Upper lobe of left lung (tissue), 6 donors: ENCODE measurements around the gene ABCC12. TPM values are rescaled to one million over a fixed set of nuclear protein-coding genes. Genes with fewer than 3 reads are reported as not detected.
A peak's percentile ranks its signal among the peaks of the same experiment; 100 is the strongest.

Experiments
- ATAC-seq, 2 donors: fragments of 200-7000 bp; cut with Tn5 transposase; one replicate each; pipeline ENCODE4 v1.9.1; 2022; ENCODE audit warnings: mild to moderate bottlenecking in 2 of 2, moderate library complexity in 2 of 2; ENCODE audit not compliant: low FRiP score in 2 of 2
- DNase-seq, 2 donors: peaks; one replicate each; pipeline ENCODE4 v3.0.0-alpha.2; 2019 to 2020
- H3K27ac ChIP-seq, 4 donors: fragments of 200-600 bp; sonication (generic); one replicate each; pipeline ENCODE4 v1.5.1; 2016 to 2019
- H3K27me3 ChIP-seq, 4 donors: fragments of 200-600 bp; sonication (generic); one replicate each; pipeline ENCODE4 v1.5.1; 2017 to 2019
- H3K36me3 ChIP-seq, 4 donors: fragments of 200-600 bp; sonication (generic); one replicate each; pipeline ENCODE4 v1.5.1; 2016 to 2019
- H3K4me1 ChIP-seq, 4 donors: fragments of 200-600 bp; sonication (generic); one replicate each; pipeline ENCODE4 v1.5.1; 2018 to 2019
- H3K4me3 ChIP-seq, 4 donors: fragments of 200-600 bp; sonication (generic); one replicate each; pipeline ENCODE4 v1.5.1; 2017 to 2019; ENCODE audit warnings: mild to moderate bottlenecking in 2 of 4, moderate library complexity in 1 of 4
- H3K9me3 ChIP-seq, 4 donors: fragments of 200-600 bp; sonication (generic); one replicate each; pipeline ENCODE4 v1.5.1; 2018 to 2019
- CTCF ChIP-seq, 6 experiments: fragments of 450-650 bp in 4 of 6; fragments of 200-600 bp in 2 of 6; sonication (generic) in 2 of 6; IDR thresholded peaks; one replicate each; pipeline ENCODE4 v1.5.1; 2016 to 2019; ENCODE audit warnings: antibody characterized with exemption in 6 of 6
- EP300 ChIP-seq, 4 donors: sonication (generic); formaldehyde crosslinking; IDR thresholded peaks; one replicate each; pipeline ENCODE4 v1.5.1; 2017; ENCODE audit warnings: antibody characterized with exemption in 4 of 4, control low read depth in 2 of 4
- POLR2A ChIP-seq, 4 donors: fragments of 450-650 bp; IDR thresholded peaks; one replicate each; pipeline ENCODE4 v1.5.1; 2016 to 2017; ENCODE audit warnings: antibody characterized with exemption in 4 of 4, mild to moderate bottlenecking in 2 of 4
- POLR2AphosphoS5 ChIP-seq, 2 donors: sonication (generic); formaldehyde crosslinking; IDR thresholded peaks; one replicate each; pipeline ENCODE4 v1.5.1; 2017; ENCODE audit warnings: antibody characterized with exemption in 2 of 2
- WGBS, 2 donors: methylation state at CpG; one replicate each; pipeline ENCODE4 v1.1.5; 2017 to 2018; 5-methylcytosine and 5-hydroxymethylcytosine counted together
- total RNA-seq, 6 donors: library from RNA; depleted of rRNA in 4 of 6; stranded (reverse); fragments of >200 nt in 4 of 6; gene quantifications; one replicate each; pipeline versions ENCODE4 v1.1.0 to v1.2.1, GENCODE V29; 2016 to 2021
- donor health status: DM: no; HTN: no; CAD: no; lungs with moderate emphysema.
- donor health status: DM: no; HTN: yes; CAD: no; lungs with severe emphysema.

ABCC12 gene
- total RNA-seq, 6 donors from 2014 or later = 0.79 TPM; not detected in 5

GRCh38 chr16:48165961-48166578 is 10.3 kb upstream of the ABCC12 start:
- Histone ChIP-seq H3K27ac (no peak overlapping the region), H3K9me3 (no peaks in the 10 kb centered on the region), H3K4me1 (peaks cover 7 to 11% (median 10%) of the 10 kb centered on the region in 4 donors), H3K36me3 (no peaks in the 10 kb centered on the region), H3K27me3 (no peaks in the 10 kb centered on the region), H3K4me3 (no peak overlapping the region)
- no peak for TF ChIP-seq POLR2AphosphoS5 (IDR thresholded peaks at IDR 0.05)
- TF ChIP-seq CTCF (IDR thresholded peaks at IDR 0.05) = no peak
- TF ChIP-seq POLR2A (IDR thresholded peaks at IDR 0.05) = no peak
- TF ChIP-seq EP300 (IDR thresholded peaks at IDR 0.05) = no peak
- ATAC-seq (no peak), DNase-seq (no peak)
- WGBS, 2 donors = 79 to 83% methylated on average over 4 of the region's 4 CpGs

GRCh38 chr16:48164907-48165715 is 9.3 kb upstream of the ABCC12 start:
- H3K27ac ChIP-seq = peak overlapping the region in 3 of 4 donors; percentile 14 to 53 (median 49)

GRCh38 chr16:48162839-48163410 is 7.1 kb upstream of the ABCC12 start:
- Histone ChIP-seq H3K9me3 (no peaks in the 10 kb centered on the region), H3K27ac (no peak overlapping the region), H3K4me1 (peaks cover 7 to 11% (median 10%) of the 10 kb centered on the region in 4 donors), H3K36me3 (no peaks in the 10 kb centered on the region), H3K27me3 (no peaks in the 10 kb centered on the region), H3K4me3 (no peak overlapping the region)
- WGBS, 2 donors = 79 to 89% methylated on average over 7 to 9 of the region's 9 CpGs
- DNase-seq (no peak), ATAC-seq (no peak)
- TF ChIP-seq EP300 (IDR thresholded peaks at IDR 0.05) = no peak
- no peak for TF ChIP-seq CTCF (IDR thresholded peaks at IDR 0.05)
- TF ChIP-seq POLR2A (IDR thresholded peaks at IDR 0.05) = no peak
- TF ChIP-seq POLR2AphosphoS5 (IDR thresholded peaks at IDR 0.05) = no peak

More at GRCh38 chr16:48164907-48165715, 9.3 kb upstream of the ABCC12 start:
- H3K4me1 ChIP-seq = peaks cover 7 to 11% (median 10%) of the 10 kb centered on the region in 4 donors
- peak; percentile 85 to 92 (median 88) for TF ChIP-seq CTCF (IDR thresholded peaks at IDR 0.05)
- peak in 1 of 4 donors; percentile 14 for TF ChIP-seq POLR2A (IDR thresholded peaks at IDR 0.05)
- TF ChIP-seq POLR2AphosphoS5 (IDR thresholded peaks at IDR 0.05) = peak in 1 of 2 donors; percentile 12
- TF ChIP-seq EP300 (IDR thresholded peaks at IDR 0.05) = no peak
- no peaks in the 10 kb centered on the region for H3K27me3 ChIP-seq
- WGBS, 2 donors = 15 to 19% methylated on average over 11 to 16 of the region's 16 CpGs
- peak in 1 of 2 donors; percentile 87 for DNase-seq
- H3K9me3 ChIP-seq = no peaks in the 10 kb centered on the region
- peak; percentile 91 to 95 for ATAC-seq
- H3K36me3 ChIP-seq = no peaks in the 10 kb centered on the region
- H3K4me3 ChIP-seq = peak overlapping the region in 1 of 4 donors; percentile 0

- Histone ChIP-seq H3K36me3 (no peaks in the 10 kb centered on the region), H3K4me1 (peaks cover 9 to 12% (median 10%) of the 10 kb centered on the region in 4 donors), H3K27ac (no peak overlapping the region), H3K4me3 (no peak overlapping the region), H3K27me3 (no peaks in the 10 kb centered on the region), H3K9me3 (no peaks in the 10 kb centered on the region)
- ATAC-seq (no peak), DNase-seq (no peak)
- TF ChIP-seq POLR2AphosphoS5 (IDR thresholded peaks at IDR 0.05) = no peak
- no peak for TF ChIP-seq POLR2A (IDR thresholded peaks at IDR 0.05)
- no peak for TF ChIP-seq CTCF (IDR thresholded peaks at IDR 0.05)
- TF ChIP-seq EP300 (IDR thresholded peaks at IDR 0.05) = no peak
- WGBS, 2 donors = 63 to 84% methylated on average over 4 of the region's 4 CpGs
These were observed 6.1 kb upstream of the ABCC12 start for GRCh38 chr16:48161906-48162305.
